ENCODE data around the gene KCNH5. TPM values are rescaled to one million over a fixed set of nuclear protein-coding genes. Genes with fewer than 3 reads are reported as not detected.

The KCNH5 gene
- total and polyA plus RNA-seq, 2 of the 13 experiments (the other 11 are each of a cell fraction or from before 2014, with no cell fraction given) = not detected

GRCh38 chr14:62674563-62675237, 370.6 kb downstream of the KCNH5 start:
- in situ Hi-C loops (cut with HindIII; ENCODE audit: extremely low pct_ligation_motif_present, low pct_unique_long_range_greater_than_20kb) (no loop called here), intact Hi-C loops (cut with micrococcal nuclease; ENCODE audit: unreplicated experiment) (no loop called here)
- no peak overlapping the region for H3K4me3 ChIP-seq (replicated peaks in 1 of 3; ENCODE audit: insufficient read depth in 1 of 3, low read depth in 2 of 3, low read length in 3 of 3)
- WGBS (ENCODE audit: low lambda C conversion rate) = 28% methylated on average over 4 of the region's 4 CpGs
- BruUV-seq (replicated peaks) = no TSS peak
- ChIA-PET POLR2A (no interaction called here), CTCF (ENCODE audit: low intra/inter-chr PET ratio, low total read pairs) (no interaction called here)
- H3K4me1 ChIP-seq (ENCODE audit: insufficient read depth, low read length) = no peaks in the 10 kb centered on the region
- no peak overlapping the region for H3K4me2 ChIP-seq (ENCODE audit: low read depth, low read length)
- TF ChIP-seq CEBPB (IDR thresholded peaks at IDR 0.05; ENCODE audit: borderline replicate concordance, low read depth, low read length) (peak; percentile 78), CEBPG (CRISPR knock-in tag; IDR thresholded peaks at IDR 0.05) (peak; percentile 36), FOXM1 (CRISPR knock-in tag; IDR thresholded peaks at IDR 0.05) (no peak)
- TF ChIP-seq, protein P1, sequence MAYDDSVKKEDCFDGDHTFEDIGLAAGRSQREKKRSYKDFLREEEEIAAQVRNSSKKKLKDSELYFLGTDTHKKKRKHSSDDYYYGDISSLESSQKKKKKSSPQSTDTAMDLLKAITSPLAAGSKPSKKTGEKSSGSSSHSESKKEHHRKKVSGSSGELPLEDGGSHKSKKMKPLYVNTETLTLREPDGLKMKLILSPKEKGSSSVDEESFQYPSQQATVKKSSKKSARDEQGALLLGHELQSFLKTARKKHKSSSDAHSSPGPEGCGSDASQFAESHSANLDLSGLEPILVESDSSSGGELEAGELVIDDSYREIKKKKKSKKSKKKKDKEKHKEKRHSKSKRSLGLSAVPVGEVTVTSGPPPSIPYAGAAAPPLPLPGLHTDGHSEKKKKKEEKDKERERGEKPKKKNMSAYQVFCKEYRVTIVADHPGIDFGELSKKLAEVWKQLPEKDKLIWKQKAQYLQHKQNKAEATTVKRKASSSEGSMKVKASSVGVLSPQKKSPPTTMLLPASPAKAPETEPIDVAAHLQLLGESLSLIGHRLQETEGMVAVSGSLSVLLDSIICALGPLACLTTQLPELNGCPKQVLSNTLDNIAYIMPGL (CRISPR knock-in tag; IDR thresholded peaks at IDR 0.05; ENCODE audit: borderline replicate concordance in 1 of 2, low read depth in 1 of 2) = no peak
- H2AFZ ChIP-seq (ENCODE audit: low read length) = no peak overlapping the region
- H3K9ac ChIP-seq (ENCODE audit: insufficient read depth, low read depth, low read length) = no peak overlapping the region
- DNase-seq (ENCODE audit: low spot score) = no peak
- no peaks in the 10 kb centered on the region for H4K20me1 ChIP-seq (ENCODE audit: insufficient read depth, low read length)
- H3K27ac ChIP-seq (ENCODE audit: extremely low read length, insufficient read depth, low read length) = no peak overlapping the region
- ATAC-seq = 0 out of 3 replicates have a peak, but pooled peaks have one; percentile 39
- no peaks in the 10 kb centered on the region for H3K36me3 ChIP-seq (replicated peaks in 1 of 2; ENCODE audit: control insufficient read depth in 1 of 2, insufficient read depth in 2 of 2, low read length in 2 of 2)
- H3K27me3 ChIP-seq (ENCODE audit: control insufficient read depth in 1 of 2, insufficient read depth in 2 of 2, low read length in 2 of 2) = no peaks in the 10 kb centered on the region; a peak in 2 of 5 replicates
- no peak for FAIRE-seq
- no peaks in the 10 kb centered on the region for H3K79me2 ChIP-seq (ENCODE audit: insufficient read depth, low read length)
- no peaks in the 10 kb centered on the region for H3K9me3 ChIP-seq (ENCODE audit: low read length)

DNA sequence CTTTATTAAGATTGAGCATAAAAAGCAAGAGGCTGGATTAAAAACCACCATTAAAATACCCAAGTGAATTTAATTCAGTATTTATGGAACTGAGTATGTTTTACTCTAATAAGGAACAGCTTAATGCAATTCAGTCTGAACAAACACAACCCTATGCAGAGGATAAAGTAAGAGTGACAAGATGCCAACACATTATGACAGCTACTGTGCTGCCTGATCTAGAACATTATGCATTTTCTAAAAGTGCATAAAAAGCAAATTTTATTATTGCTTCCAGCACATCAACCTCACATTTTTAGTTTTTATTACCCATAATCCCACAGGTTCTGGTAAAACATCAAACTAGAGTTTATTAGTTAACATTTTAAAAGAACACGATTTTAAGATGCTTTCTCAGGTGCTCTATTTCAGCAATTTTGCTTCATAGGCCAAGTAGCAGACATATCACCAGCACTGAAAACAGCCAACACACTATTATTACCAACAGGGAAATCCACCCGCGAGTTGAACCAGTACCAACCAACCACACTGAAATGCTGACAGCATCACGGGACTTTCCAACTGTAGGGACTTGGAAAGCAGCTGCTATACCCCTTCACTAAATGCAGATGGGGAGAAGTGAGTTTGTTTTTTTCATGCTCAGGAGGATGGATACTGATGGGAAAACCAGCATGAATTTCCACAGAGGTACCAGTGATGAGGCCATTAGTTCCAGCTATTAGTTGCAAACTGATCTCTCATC, 372.1 kb downstream of the KCNH5 start:
- intact Hi-C loops (cut with micrococcal nuclease; ENCODE audit: unreplicated experiment) = no loop called here
- no peak for ATAC-seq
- ChIA-PET POLR2A (no interaction called here), CTCF (ENCODE audit: low intra/inter-chr PET ratio, low total read pairs) (no interaction called here)
- Histone ChIP-seq H3K36me3 (replicated peaks in 1 of 2; ENCODE audit: control insufficient read depth in 1 of 2, insufficient read depth in 2 of 2, low read length in 2 of 2) (no peaks in the 10 kb centered on the region), H3K4me2 (ENCODE audit: low read depth, low read length) (no peak overlapping the region), H3K27me3 (ENCODE audit: control insufficient read depth in 1 of 2, insufficient read depth in 2 of 2, low read length in 2 of 2) (no peaks in the 10 kb centered on the region; a peak in 2 of 5 replicates), H2AFZ (ENCODE audit: low read length) (no peak overlapping the region), H3K9ac (ENCODE audit: insufficient read depth, low read depth, low read length) (no peak overlapping the region), H4K20me1 (ENCODE audit: insufficient read depth, low read length) (no peaks in the 10 kb centered on the region), H3K79me2 (ENCODE audit: insufficient read depth, low read length) (no peaks in the 10 kb centered on the region), H3K4me3 (replicated peaks in 1 of 3; ENCODE audit: insufficient read depth in 1 of 3, low read depth in 2 of 3, low read length in 3 of 3) (no peak overlapping the region), H3K27ac (ENCODE audit: extremely low read length, insufficient read depth, low read length) (no peak overlapping the region), H3K4me1 (ENCODE audit: insufficient read depth, low read length) (no peaks in the 10 kb centered on the region), H3K9me3 (ENCODE audit: low read length) (no peaks in the 10 kb centered on the region)
- no peak for FAIRE-seq
- DNase-seq (ENCODE audit: low spot score) = no peak
- BruUV-seq (replicated peaks) = no TSS peak
- WGBS (ENCODE audit: low lambda C conversion rate) = 67% methylated on average over 4 of the region's 4 CpGs
- in situ Hi-C loops (cut with HindIII; ENCODE audit: extremely low pct_ligation_motif_present, low pct_unique_long_range_greater_than_20kb) = no loop called here
- no peak for TF ChIP-seq MNT (IDR thresholded peaks at IDR 0.05)
- no peak for TF ChIP-seq KAT8 (CRISPR knock-in tag; IDR thresholded peaks at IDR 0.05)
- TF ChIP-seq ZBTB7B (CRISPR knock-in tag; IDR thresholded peaks at IDR 0.05) = no peak
- TF ChIP-seq, protein P2, sequence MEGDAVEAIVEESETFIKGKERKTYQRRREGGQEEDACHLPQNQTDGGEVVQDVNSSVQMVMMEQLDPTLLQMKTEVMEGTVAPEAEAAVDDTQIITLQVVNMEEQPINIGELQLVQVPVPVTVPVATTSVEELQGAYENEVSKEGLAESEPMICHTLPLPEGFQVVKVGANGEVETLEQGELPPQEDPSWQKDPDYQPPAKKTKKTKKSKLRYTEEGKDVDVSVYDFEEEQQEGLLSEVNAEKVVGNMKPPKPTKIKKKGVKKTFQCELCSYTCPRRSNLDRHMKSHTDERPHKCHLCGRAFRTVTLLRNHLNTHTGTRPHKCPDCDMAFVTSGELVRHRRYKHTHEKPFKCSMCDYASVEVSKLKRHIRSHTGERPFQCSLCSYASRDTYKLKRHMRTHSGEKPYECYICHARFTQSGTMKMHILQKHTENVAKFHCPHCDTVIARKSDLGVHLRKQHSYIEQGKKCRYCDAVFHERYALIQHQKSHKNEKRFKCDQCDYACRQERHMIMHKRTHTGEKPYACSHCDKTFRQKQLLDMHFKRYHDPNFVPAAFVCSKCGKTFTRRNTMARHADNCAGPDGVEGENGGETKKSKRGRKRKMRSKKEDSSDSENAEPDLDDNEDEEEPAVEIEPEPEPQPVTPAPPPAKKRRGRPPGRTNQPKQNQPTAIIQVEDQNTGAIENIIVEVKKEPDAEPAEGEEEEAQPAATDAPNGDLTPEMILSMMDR (CRISPR knock-in tag; IDR thresholded peaks at IDR 0.05) = no peak
- no peak for TF ChIP-seq SSRP1 (CRISPR knock-in tag; IDR thresholded peaks at IDR 0.05)
- no peak for TF ChIP-seq CHCHD3 (CRISPR knock-in tag; IDR thresholded peaks at IDR 0.05)
- no peak for TF ChIP-seq ZNF879 (CRISPR knock-in tag; IDR thresholded peaks at IDR 0.05)
